Stimulated activated CD8-positive, alpha-beta memory T cell treated with anti-CD3 and anti-CD28 coated beads, Interleukin-7, amount 100 ng/mL, for 48 hours (primary cell): ENCODE measurements around the gene C1QTNF6.

Experiments
- DNase-seq, 2 donors: peaks; one replicate each; pipeline ENCODE4 v3.0.0-alpha.2; 2020; ENCODE audit warnings: low read depth in 1 of 2; ENCODE audit errors: extremely low read depth in 1 of 2

The C1QTNF6 gene

DNA sequence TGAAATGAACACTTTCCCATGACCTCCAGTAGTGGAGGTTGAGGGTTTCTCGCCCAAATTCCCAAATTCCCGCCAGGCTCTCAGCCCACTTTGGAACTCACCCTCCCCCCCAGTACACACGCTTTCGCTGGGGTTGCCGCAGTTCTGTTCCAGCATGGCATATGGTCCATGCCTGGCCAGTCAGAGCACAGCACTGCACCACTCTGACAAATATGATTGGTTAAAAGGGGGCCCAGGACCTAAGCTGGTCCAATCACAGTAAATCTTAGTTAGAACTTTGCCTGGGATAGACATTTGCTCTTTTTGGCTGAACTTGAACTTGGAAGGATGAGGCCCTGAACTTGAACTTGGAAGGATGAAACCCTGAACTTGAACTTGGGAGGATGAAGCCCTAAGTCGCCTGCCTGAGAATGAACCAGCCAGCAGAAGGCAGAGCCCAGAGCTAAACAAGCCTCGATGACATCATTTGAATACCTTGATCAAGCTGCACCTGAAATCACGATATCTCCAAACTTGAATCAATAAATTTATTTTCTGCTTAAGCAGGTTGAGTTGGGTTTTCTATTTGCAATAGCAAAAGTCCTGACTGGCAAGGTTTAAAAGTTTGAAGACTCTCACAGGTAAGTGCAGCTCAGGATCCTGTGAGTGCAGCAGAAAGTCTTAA is 36.8 kb upstream of the C1QTNF6 start:
- DNase-seq, result no peak

DNA sequence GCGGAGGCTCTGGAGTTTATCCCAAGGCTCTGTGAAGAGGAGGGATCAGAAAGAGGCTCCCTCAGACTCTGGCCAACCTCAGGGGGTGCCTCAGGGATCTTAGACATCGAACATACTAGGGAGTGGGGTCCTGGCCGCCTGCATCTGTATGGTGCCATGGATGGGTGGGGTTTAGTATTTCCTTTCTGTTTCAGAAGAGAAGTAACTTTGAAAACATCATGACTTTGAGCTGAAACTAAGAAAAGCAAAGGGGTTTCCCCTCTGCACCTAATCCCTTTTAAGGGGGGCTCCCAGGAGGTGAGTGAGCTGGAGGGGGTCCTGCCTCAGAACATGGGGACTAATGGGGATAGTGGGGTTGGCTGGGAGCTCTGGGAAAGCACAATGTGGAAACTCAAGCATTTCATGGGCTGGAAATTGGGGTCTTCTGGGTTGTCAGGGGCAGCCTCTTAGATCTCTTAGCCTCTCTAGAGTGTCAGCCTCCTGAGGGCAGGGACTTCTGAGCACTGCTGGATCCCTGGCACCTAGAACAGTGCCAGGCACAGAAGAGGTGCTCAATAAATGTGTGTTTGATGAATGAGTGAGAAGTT is 36.0 kb upstream of the C1QTNF6 start:
- DNase-seq, result no peak

DNA sequence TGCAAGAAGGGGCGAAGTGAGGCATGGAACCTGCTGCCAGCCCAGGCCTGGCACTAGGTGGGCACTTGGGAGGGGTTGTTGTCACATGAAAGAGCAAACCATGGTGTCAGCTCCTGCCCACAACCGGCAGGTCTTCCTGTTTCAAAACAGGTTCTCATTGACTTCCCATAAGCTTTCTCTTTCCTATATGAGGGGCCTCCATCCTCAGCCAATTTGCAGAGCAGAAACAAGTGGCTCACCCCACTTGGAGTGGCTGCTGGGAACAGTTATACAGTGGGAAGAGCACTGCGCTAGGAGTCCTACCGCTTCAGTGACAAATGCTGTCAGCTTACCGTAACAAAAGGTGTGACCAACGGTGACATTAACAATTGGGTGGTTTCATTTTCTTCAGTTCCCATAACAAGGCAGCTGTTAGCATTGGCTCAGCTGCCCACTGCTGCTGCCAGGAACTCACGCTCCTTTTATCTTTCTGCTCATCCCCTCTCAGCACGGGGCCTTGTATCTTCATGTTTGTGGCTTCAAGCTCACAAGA is 34.5 kb upstream of the C1QTNF6 start:
- DNase-seq, result no peak

DNA sequence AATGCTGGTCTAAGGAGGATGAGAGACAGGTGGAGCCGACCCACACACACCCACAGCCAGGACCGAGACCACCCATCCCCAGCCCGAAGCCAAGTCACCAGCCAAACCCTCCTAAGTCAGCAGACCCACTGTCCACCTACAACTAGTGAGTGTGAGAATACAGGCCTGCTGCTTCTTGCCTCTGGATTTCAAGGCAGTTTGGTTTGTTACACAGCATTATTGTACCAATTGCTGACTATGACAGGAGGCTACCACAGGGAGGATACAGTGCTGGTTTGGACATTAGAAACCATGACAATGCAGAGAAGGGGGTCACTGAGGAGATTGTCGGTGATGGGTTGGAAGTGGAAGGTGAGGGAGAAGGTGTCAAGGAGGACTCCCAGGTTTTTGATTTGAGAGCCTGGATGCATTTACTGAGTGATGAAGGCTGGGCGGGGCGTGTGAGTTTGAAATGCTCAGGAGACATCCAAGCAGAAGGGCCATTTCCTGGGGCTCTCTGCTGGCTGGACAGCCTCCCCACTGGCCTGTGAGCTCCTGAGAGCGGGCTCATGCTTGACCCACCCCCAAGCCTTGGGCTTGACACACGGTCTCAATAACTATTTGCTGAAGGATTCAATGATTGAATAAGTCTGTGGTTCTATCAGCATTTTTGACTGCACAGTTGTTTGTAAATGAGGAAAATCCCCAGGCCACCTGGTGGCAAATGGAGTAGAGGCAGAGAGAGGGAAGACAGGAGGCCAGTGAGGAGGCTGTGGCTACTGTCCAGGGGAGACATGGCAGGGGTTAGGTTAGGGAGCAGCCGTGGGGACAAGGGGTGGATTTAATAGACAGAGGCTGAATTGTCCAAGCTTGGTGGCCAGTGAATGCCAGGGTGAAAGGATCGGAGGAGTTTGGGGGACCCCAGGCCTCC is 33.6 kb upstream of the C1QTNF6 start:
- DNase-seq, result no peak

DNA sequence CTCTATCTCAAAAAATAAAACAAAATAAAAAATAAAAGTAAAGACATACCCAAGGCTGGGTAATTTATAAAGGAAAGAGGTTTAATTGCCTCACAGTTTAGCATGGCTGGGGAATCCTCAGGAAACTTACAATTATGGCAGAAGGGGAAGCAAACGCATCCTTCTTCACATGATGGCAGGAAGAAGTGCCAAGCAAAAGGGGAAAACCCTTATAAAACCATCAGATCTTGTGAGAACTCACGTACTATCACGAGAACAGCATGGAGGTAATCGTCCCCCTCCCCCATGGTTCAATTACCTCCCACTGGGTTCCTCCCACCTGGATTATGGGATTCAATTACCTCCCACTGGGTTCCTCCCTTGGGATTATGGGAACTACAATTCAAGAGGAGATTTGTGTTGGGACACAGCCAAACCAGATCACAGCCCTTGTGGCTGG is 32.5 kb upstream of the C1QTNF6 start:
- no peak for DNase-seq

DNA sequence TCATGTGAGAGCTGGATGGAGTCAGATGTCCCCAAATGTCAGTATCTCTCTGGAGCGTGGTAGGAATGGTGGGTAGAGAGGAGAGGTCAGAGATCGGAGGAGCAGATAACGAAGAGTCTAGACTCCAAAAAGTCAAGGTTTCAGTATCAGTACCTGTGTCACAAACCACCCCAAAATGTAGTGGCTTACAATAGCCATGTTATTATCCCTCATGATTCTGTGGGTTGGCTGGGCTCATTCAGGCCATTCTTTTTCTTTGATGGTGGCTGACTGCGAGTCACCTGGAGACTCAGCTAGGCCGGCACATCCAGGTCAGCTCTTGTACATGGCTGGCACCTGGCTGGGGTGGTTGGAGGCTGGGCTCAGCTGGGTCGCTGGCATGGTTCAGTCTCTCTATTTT is 31.5 kb upstream of the C1QTNF6 start:
- DNase-seq, result no peak

DNA sequence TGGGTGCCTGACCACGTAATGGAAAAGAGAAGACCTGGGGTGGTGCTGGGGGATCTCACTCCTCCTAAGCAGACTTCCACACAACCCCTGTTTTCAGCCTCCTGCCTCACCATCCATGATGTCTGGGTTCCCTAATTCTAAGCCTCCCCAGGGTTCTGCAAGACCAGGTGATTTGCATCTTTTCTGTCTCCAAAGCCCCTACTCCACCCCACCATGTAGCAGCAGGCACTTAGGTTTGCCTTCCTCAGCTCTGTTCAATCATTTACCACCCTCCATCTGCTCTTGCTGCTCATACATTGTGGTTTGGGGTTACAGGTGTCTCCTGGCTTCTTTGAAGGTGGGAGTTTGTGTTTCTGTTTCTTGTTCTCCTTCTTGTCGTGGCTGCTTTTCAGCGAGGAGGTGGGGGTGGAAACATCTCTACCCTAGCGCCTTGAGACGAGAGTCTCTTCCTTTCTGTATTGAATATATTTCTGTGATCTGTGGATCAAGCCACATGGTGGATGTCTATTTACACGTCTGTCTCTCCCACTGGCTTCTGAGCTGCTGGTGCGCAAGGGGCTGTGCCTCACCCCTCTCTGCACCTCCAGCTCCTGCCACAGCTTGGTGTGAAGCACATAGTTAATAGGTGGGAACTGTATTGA is 30.8 kb upstream of the C1QTNF6 start:
- peak in 1 of 2 donors; percentile 66 for DNase-seq

DNA sequence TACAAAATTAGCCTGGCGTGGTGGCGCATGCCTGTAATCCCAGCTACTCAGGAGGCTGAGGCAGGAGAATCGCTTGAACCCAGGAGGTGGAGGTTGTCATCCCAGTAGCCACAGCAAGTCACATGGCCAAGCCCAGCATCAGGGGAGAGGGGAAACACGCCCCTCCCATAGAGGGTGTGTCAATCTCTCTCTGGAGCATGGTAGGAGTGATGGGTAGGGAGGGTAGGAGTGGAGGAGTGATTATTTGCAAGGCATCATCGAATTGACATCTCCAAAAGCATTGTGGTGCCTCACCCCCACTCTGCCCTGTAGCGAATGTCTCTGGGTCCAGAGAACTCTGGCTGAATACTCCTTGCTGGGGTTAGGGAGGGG is 30.3 kb upstream of the C1QTNF6 start:
- DNase-seq, result no peak

DNA sequence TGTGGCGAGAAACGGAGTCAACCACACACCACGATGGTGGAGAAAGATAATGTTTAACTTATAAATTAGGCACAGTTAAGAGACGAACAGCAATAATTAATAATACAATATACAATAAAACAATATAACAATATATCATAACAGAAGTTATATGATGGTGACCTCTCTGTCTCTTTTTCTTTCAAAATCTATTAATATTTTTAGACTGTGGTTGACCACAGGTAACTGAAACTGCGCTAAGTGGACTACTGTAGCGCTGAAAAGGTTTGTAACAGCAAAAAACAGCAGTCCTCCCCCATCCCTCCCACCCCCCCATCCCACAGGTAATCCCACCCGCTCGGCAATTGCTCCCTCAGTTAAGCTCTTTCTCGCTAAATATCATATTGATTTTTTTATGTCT is 27.8 kb upstream of the C1QTNF6 start:
- DNase-seq, result no peak

DNA sequence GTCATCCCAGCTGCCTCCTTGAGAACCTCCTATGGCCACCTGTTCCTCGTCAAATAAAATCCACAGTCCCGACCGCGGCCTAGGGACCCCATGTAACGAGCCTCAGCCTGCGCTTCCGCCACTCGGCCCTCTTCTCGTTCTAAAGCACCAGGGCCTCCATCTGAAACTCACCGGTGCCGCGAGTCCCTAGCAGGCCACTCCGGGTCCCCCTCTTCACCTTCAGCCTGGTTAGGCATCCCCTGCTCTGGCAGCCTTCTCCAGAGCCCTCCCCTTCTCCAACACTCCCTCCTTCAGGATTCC is 26.6 kb upstream of the C1QTNF6 start:
- no peak for DNase-seq

DNA sequence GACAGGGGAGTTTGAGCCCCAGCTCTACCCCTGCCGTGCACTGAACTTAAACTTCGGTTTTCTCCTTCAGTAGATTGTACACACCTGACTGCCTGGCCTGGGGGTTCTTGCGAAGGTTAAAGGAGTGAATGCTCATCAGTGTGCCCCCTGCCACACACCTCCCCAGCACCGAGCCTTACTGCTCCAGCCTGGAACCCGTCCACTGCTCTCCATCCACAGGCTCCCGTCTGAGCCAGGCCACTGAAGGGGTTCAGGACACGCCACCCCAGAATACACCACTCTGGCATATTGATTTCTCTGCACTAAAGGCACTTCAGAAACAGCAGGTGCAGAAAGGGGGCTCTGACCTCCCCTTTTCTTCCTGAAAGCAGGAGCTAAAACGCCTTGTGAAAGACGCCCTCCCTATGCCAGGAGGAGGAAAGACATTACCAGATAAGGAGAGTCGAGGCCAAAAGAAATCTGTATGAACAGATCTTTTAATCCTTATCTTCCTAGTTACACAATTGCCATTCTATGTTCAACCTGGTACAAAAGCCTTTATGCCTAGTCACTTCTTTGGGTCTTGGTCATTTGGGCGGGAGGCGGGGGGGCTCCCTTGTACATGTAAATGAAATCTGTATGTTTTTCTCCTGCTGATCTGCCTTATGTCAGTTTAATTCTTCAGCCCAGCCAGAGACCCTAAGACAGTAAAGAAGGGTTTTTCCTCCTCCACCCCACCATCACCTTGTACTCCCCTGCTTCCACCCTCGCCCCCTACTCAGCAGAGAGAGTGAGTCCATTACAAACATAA is 26.1 kb upstream of the C1QTNF6 start:
- DNase-seq, result no peak

DNA sequence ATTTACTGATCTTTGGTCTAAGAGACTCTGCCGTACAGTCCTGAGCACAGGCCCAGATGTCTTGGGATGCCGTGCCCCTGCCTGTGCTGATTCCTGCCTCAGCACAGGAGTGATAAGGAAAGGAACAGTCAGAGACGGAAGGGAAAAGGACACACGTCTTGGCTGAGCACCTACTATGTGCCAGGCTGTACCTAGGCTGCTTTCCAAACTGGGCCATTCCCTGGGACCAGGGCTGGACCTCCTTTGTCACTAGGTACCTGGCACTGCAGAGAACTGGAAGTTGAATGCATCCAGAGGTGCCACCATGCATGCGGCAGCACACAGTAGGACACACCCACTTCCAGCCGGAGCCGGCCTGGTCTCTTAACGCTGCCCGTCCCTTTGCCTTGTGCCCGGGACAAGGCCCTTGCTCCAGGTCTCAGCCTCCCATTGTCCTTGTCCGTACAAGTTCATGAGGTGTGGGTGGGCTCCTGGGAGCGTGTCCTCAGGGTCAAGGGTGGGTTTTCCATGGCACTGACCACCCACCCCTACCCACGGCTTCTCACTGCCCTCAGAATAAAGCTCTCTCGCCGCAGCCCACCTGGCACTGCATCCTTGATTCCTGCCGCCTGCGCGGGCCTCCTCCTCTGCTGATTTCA is 25.3 kb upstream of the C1QTNF6 start:
- DNase-seq, result no peak

DNA sequence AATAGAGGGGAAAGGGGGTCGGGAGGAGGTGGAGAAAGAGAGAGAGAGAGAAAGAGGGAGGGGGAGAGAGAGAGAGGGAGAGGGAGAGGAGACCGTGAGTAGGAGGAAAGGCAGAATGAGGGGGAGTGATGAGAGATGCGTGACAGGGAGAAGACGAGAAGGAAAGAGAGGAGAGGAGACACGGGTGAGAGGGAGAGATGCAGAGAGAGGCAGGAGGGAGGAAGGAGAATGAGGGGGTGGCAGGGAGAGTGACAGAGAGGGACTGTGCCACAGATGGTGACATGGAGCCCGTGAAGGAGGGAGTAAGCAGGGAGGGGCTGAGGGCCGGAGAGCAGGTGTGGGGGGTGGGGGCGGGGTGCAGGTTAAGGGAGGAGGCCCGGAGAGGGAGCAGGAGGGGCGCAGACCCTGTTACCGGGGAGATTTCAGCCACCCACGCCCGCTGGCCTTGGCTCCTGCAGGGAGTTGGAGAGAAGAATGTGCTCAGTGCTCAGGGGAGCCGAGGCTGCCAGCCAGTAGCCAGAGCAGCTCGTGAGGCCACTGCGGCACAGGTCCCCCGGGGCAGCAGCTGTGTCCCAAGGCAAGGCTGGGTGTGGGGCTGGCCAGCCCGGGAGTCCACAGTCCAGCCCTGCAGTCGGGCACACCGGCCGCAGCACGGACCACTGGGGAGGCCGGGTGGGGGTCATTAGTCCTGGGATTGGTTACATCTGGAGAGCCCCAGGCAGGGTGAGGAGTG is 24.3 kb upstream of the C1QTNF6 start, which contains the start of gene SSTR3:
SSTR3 (minus strand) TSS at position 304 of the 733 bp plus-strand sequence. CDS start 4,674 bp downstream, outside the sequence.
- DNase-seq, result no peak

DNA sequence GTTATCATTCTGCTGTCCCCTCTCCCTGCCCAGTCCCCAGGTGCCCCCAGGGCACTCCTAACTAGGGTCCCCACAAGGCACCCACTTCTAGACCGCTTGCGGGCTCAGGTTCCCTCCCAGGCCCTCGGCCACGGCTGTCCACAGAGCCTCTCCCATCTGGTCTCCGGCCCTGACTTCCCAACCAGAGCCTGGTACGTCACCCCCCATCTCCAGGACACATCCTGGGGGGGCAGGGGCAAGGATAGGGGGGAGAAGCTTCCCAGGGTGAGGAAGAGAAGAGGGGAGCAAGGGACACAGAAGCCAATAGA is 23.8 kb upstream of the C1QTNF6 start:
- DNase-seq, result no peak

DNA sequence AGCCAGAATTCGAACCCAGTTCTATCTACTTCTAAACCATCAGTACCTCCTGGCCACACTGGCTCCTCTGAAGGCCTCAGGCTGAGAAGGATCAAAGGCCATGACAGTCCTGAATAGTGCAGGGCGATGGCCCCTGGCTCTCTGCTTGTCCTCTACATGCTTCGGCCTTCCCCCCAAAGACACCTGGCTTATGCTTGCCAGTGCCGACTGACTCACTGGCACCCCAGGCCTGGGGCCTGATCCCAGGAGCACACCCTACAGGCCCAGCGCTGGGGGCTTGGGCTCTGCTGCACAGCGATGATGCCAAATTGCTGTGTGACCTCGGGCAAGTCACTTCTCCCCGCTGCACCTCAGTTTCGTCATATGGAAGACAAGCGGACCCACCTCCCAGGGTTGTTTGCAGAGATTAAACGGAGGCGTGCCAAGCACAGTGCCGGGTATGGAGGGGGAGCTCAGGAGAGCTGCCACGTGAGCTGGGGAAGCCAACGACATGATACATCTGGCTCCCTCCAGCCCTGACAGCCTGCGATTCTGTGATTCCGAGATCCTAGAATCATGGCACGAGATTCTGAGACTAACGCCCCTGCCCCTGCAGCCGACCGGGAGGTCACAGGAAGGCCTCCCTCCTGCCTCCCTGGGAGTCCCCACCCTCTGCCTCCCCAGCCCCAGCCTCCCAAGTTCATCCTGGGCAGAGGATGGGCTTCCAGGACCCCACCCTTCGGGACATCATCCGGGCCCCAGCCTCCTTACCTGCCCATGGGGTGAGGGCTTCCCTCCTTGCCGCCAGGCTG is 23.2 kb upstream of the C1QTNF6 start:
- no peak for DNase-seq

DNA sequence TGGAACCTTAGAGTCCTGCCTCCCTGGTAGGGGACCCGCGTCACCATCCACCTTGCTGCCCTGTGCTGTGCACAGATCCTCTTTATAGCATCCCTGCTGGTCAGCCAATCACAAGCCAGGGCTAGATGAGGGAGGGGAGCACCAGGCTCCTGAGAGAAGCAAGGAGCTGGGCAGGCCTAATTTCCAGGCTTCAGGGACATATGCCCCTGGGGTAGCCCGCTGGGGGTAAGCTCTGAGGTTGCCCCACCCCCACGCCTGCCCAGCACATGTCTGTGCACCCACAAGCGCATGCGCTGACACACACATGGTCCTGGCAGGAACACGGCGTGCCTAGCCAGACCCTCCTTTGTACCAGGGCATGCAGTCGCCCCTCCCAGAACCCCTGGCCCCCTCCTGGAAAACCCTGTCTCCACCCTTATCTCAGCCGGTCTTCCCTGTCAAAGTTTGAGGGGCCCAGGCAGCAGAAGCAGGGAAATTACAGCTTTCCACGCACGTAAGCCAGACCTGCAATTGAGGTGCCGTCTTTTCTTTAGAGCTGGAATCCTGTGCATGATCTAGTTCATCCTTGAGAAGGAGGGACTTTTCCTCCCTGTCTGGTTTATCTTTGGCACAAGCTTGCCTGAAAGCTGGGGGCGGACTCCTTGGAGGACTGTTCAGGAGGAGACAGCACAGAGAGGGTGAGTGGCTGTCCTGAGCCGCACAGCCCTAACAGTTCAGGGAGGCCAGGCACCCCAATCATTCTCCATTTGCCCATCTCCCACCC is 22.2 kb upstream of the C1QTNF6 start:
- no peak for DNase-seq

DNA sequence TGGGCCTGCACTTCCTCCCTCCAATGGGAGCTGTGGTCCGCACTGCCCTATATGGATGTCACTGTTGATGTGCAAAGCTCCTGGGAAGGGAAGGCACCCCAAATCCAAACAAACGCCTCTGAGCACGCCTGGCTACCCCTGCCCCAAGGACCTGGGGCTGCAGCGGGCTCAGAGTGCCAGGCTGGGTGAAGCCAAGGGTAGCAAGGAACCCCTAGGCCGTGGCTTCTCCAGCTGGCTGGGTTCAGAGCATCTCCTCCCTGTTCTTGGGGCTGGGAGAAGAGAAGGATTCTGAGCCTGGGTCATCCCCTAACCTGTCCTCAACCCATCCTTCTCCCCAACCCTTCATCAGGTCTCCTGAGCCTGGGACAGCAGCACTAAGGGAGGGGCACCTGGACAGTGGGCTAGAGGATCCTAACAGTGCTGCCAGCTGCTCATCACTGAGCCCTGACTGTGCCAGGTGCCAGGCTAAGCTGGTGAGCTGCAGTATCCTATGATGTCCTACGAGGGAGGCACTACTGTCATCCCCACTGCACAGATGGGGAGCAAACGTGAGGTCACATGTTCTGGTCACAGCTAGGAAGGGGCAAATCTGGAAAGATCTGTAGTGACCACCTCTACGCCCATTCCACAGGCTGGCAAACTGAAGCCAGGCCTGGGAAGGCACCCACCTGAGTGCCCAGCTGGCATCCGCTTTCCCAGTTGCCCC is 21.2 kb upstream of the C1QTNF6 start:
- DNase-seq, result no peak
